Measurements from ENCODE around the gene RMDN2. TPM values are rescaled to one million over a fixed set of nuclear protein-coding genes. Genes with fewer than 3 reads are reported as not detected.

Gene RMDN2
- total and polyA plus RNA-seq, 10 of the 15 experiments (the other 5 are each of a cell fraction or from before 2014, with no cell fraction given): 2.6 to 12.4 (median 9.2) TPM

DNA sequence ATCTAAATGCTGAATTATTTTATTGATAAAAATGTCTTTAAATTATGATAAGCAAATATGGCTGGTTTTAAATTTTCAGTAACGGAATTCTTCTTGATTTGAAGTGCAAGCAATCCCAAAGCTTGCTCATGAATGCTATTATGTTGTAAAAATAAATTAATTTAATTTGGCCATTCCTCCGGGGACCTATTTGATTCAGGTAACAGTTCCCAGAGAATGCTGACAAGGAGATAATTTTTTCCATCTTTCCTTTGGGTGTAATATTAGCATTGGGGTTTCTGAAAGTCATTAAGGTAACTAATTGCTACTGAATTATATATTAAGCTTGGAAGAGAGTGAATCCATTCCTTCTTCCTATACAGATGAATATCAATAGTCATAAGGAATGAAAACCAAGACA, 12.5 kb upstream of the RMDN2 start (continued):
- TF ChIP-seq, protein P1, sequence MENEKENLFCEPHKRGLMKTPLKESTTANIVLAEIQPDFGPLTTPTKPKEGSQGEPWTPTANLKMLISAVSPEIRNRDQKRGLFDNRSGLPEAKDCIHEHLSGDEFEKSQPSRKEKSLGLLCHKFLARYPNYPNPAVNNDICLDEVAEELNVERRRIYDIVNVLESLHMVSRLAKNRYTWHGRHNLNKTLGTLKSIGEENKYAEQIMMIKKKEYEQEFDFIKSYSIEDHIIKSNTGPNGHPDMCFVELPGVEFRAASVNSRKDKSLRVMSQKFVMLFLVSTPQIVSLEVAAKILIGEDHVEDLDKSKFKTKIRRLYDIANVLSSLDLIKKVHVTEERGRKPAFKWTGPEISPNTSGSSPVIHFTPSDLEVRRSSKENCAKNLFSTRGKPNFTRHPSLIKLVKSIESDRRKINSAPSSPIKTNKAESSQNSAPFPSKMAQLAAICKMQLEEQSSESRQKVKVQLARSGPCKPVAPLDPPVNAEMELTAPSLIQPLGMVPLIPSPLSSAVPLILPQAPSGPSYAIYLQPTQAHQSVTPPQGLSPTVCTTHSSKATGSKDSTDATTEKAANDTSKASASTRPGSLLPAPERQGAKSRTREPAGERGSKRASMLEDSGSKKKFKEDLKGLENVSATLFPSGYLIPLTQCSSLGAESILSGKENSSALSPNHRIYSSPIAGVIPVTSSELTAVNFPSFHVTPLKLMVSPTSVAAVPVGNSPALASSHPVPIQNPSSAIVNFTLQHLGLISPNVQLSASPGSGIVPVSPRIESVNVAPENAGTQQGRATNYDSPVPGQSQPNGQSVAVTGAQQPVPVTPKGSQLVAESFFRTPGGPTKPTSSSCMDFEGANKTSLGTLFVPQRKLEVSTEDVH (IDR thresholded peaks at IDR 0.05; ENCODE audit: low read depth, partially characterized antibody): no peak
- no peak for TF ChIP-seq SIN3A (IDR thresholded peaks at IDR 0.05; ENCODE audit: low read depth, low read length)

DNA sequence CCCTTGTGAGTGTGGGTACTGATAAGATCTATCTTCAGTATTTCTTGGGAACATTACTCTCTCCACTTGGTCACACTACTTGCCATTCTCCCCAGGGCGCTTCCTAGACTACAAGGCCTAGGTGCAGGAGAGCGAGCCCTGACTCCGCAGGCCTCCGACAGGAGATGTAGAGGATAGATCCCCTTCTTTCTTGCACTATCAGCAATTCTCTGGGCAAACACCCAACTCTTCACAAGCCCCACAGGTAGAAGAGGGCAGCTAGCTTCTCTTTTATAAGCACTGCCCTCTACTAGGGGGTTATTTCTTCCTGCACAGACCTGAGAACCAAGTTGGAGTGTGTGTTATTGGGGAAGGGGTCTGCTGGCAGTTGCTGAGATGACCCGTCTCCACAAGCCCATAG, 10.7 kb upstream of the RMDN2 start:
- DNase-seq (ENCODE audit: low read depth, low spot score) (no peak), ATAC-seq (no peak), FAIRE-seq (no peak)
- ChIA-PET SMC1A (ENCODE audit: uncharacterized antibody, unreplicated experiment) (no interaction called here), RAD21 (ENCODE audit: unreplicated experiment) (no interaction called here), POLR2A (no interaction called here), CTCF (no interaction called here)
- Histone ChIP-seq H3K36me3 (ENCODE audit: control insufficient read depth in 2 of 2, insufficient read depth in 2 of 2, low read length in 1 of 2) (no peaks in the 10 kb centered on the region), H3K27ac (ENCODE audit: control insufficient read depth, insufficient read depth) (no peak overlapping the region), H2AFZ (ENCODE audit: control insufficient read depth, low read depth, low read length) (no peak overlapping the region), H3K4me1 (ENCODE audit: control insufficient read depth, insufficient read depth, low read length) (no peaks in the 10 kb centered on the region), H3K9ac (ENCODE audit: control insufficient read depth, insufficient read depth, low read length) (no peak overlapping the region), H3K27me3 (replicated peaks in 1 of 2; ENCODE audit: control insufficient read depth in 2 of 2, insufficient read depth in 2 of 2, low read length in 1 of 2) (no peaks in the 10 kb centered on the region), H3K4me2 (ENCODE audit: control insufficient read depth, insufficient read depth) (no peak overlapping the region), H4K20me1 (ENCODE audit: control insufficient read depth, insufficient read depth) (no peaks in the 10 kb centered on the region), H3K9me3 (replicated peaks; ENCODE audit: control insufficient read depth, insufficient read depth, low read length) (no peaks in the 10 kb centered on the region), H3K4me3 (no peak overlapping the region), H3K79me2 (ENCODE audit: control insufficient read depth, insufficient read depth, low read length) (no peaks in the 10 kb centered on the region)
- in situ Hi-C loops (cut with MboI) (no loop called here), intact Hi-C loops (cut with micrococcal nuclease; ENCODE audit: unreplicated experiment) (no loop called here)
- 34% methylated on average over 5 of the region's 5 CpGs for WGBS (ENCODE audit: insufficient coverage, insufficient replicate concordance, low lambda C conversion rate, missing lambda C conversion rate)
- BruUV-seq (replicated peaks): no TSS peak
- TF ChIP-seq JUNB (IDR thresholded peaks at IDR 0.05): no peak
- TF ChIP-seq BCL11A (IDR thresholded peaks at IDR 0.05; ENCODE audit: low read depth, low read length): no peak

DNA sequence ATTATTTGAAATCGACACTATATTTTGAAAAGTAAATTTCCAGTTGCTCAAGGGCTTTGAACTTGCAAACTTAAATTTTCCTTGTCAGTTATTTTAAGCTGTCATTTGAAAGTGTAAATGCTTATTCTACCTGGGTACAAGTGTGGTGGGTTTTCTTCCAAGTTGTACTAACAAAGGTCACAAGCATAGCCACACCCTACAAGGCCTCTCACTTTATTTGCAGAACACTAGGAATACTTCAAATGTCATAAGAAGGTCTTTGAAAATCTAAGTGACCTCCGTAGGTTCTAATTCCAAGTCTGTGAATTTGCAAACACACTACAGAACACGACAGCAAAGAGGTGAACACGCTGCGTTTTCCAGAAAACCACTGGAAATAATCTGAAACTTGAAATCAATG, 9.3 kb upstream of the RMDN2 start:
- H3K4me1 ChIP-seq (ENCODE audit: control insufficient read depth, insufficient read depth, low read length): no peaks in the 10 kb centered on the region
- no peaks in the 10 kb centered on the region for H3K27me3 ChIP-seq (replicated peaks in 1 of 2; ENCODE audit: control insufficient read depth in 2 of 2, insufficient read depth in 2 of 2, low read length in 1 of 2)
- H3K9me3 ChIP-seq (replicated peaks; ENCODE audit: control insufficient read depth, insufficient read depth, low read length): no peaks in the 10 kb centered on the region
- RAD21 ChIA-PET (ENCODE audit: unreplicated experiment): no interaction called here
- H2AFZ ChIP-seq (ENCODE audit: control insufficient read depth, low read depth, low read length): no peak overlapping the region
- POLR2A ChIA-PET: no interaction called here
- H3K36me3 ChIP-seq (ENCODE audit: control insufficient read depth in 2 of 2, insufficient read depth in 2 of 2, low read length in 1 of 2): no peaks in the 10 kb centered on the region
- H3K4me3 ChIP-seq: no peak overlapping the region
- no peak for ATAC-seq
- intact Hi-C loops (cut with micrococcal nuclease; ENCODE audit: unreplicated experiment): no loop called here
- no peak overlapping the region for H3K9ac ChIP-seq (ENCODE audit: control insufficient read depth, insufficient read depth, low read length)
- SMC1A ChIA-PET (ENCODE audit: uncharacterized antibody, unreplicated experiment): no interaction called here
- no peak overlapping the region for H3K27ac ChIP-seq (ENCODE audit: control insufficient read depth, insufficient read depth)
- FAIRE-seq: no peak
- no TSS peak for BruUV-seq (replicated peaks)
- in situ Hi-C loops (cut with MboI): no loop called here
- CTCF ChIA-PET: no interaction called here
- no peaks in the 10 kb centered on the region for H4K20me1 ChIP-seq (ENCODE audit: control insufficient read depth, insufficient read depth)
- H3K4me2 ChIP-seq (ENCODE audit: control insufficient read depth, insufficient read depth): no peak overlapping the region
- H3K79me2 ChIP-seq (ENCODE audit: control insufficient read depth, insufficient read depth, low read length): no peaks in the 10 kb centered on the region
- no peak for DNase-seq (ENCODE audit: low read depth, low spot score)
- WGBS (ENCODE audit: insufficient coverage, insufficient replicate concordance, low lambda C conversion rate, missing lambda C conversion rate): 60% methylated on average over 5 of the region's 5 CpGs
- no peak for TF ChIP-seq DPF2 (IDR thresholded peaks at IDR 0.05)
- no peak for TF ChIP-seq ZNF24 (IDR thresholded peaks at IDR 0.05)
- TF ChIP-seq, protein P2, sequence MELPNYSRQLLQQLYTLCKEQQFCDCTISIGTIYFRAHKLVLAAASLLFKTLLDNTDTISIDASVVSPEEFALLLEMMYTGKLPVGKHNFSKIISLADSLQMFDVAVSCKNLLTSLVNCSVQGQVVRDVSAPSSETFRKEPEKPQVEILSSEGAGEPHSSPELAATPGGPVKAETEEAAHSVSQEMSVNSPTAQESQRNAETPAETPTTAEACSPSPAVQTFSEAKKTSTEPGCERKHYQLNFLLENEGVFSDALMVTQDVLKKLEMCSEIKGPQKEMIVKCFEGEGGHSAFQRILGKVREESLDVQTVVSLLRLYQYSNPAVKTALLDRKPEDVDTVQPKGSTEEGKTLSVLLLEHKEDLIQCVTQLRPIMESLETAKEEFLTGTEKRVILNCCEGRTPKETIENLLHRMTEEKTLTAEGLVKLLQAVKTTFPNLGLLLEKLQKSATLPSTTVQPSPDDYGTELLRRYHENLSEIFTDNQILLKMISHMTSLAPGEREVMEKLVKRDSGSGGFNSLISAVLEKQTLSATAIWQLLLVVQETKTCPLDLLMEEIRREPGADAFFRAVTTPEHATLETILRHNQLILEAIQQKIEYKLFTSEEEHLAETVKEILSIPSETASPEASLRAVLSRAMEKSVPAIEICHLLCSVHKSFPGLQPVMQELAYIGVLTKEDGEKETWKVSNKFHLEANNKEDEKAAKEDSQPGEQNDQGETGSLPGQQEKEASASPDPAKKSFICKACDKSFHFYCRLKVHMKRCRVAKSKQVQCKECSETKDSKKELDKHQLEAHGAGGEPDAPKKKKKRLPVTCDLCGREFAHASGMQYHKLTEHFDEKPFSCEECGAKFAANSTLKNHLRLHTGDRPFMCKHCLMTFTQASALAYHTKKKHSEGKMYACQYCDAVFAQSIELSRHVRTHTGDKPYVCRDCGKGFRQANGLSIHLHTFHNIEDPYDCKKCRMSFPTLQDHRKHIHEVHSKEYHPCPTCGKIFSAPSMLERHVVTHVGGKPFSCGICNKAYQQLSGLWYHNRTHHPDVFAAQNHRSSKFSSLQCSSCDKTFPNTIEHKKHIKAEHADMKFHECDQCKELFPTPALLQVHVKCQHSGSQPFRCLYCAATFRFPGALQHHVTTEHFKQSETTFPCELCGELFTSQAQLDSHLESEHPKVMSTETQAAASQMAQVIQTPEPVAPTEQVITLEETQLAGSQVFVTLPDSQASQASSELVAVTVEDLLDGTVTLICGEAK (IDR thresholded peaks at IDR 0.05; ENCODE audit: borderline replicate concordance): no peak
- TF ChIP-seq EZH2 (IDR thresholded peaks at IDR 0.05; ENCODE audit: borderline replicate concordance, control insufficient read depth, low read depth, low read length): no peak
- TF ChIP-seq SREBF2 (IDR thresholded peaks at IDR 0.05; ENCODE audit: low read length): no peak
